Measurements from ENCODE around the gene PRRX2. TPM values are rescaled to one million over a fixed set of nuclear protein-coding genes. Genes with fewer than 3 reads are reported as not detected.
A peak's percentile ranks its signal among the peaks of the same experiment; 100 is the strongest.

The PRRX2 gene
- total RNA-seq, 1 experiment from 2014 or later, result not detected

DNA sequence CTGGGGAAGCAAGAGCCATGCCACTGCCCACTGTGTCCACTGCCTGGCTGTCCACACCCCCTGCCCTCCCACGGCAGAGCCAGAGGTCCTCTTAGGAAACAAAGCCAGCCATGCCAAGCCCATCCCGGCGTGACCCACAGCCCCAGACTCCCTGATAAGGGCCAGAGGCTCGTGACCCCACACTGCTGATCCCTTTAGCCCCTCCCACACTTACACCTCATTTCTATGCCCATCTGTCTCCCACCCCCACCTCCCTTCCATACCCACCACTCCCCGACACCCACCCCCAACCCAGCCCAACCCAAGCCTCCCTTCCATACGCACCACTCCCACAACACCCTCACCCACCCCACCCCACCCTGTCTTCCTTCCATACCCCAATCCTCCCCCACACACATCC is 70.1 kb downstream of the PRRX2 start:
- Mint-ChIP-seq H3K36me3 (ENCODE audit: insufficient read depth, unreplicated experiment) (no peaks in the 10 kb centered on the region), H3K4me3 (ENCODE audit: low read depth, unreplicated experiment) (no peak overlapping the region), H3K9me3 (ENCODE audit: low read depth, unreplicated experiment) (no peaks in the 10 kb centered on the region), H3K27me3 (ENCODE audit: unreplicated experiment) (peaks cover 24% of the 10 kb centered on the region), H3K4me1 (ENCODE audit: low read depth, unreplicated experiment) (no peaks in the 10 kb centered on the region), H3K27ac (ENCODE audit: unreplicated experiment) (no peak overlapping the region)
- intact Hi-C loops (cut with micrococcal nuclease; ENCODE audit: unreplicated experiment), result no loop called here
- TF ChIP-seq CTCF (IDR thresholded peaks at IDR 0.05; ENCODE audit: unreplicated experiment), result no peak
- no TSS peak for BruUV-seq (replicated peaks)
- DNase-seq, result no peak
- CTCF ChIA-PET, result no interaction called here

DNA sequence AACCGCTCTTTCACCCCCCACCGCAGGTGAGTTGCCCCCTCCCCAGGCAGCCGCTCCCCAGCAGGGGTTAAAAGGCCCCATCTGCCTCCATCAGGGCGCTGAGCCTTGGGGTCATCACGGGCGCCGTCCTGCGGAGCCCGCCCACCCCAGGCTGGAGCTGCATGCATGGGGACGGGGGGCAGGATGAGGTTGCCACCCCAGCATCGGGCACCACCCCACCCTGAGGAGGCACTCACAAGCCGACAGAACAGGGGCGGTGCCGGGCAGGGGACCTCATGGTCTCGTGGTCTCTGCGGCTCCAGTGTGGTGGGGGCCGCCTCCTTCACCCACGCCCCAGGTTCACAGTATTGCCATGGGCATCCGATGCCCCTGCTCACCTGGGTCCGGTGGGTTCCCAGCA is 70.9 kb downstream of the PRRX2 start:
- no peak overlapping the region for H3K4me3 Mint-ChIP-seq (ENCODE audit: low read depth, unreplicated experiment)
- H3K27ac Mint-ChIP-seq (ENCODE audit: unreplicated experiment), result no peak overlapping the region
- no peak for DNase-seq
- intact Hi-C loops (cut with micrococcal nuclease; ENCODE audit: unreplicated experiment), result no loop called here
- TF ChIP-seq CTCF (IDR thresholded peaks at IDR 0.05; ENCODE audit: unreplicated experiment), result no peak
- CTCF ChIA-PET, result interaction anchor here (1.3 to 2.3 kb wide), 2 partner anchors 41 to 48 kb away, joined by 5 to 11 read pairs; no protein-coding TSS in a partner anchor
- peaks cover 18% of the 10 kb centered on the region for H3K27me3 Mint-ChIP-seq (ENCODE audit: unreplicated experiment)
- no TSS peak for BruUV-seq (replicated peaks)
- H3K36me3 Mint-ChIP-seq (ENCODE audit: insufficient read depth, unreplicated experiment), result no peaks in the 10 kb centered on the region
- H3K4me1 Mint-ChIP-seq (ENCODE audit: low read depth, unreplicated experiment), result no peaks in the 10 kb centered on the region
- H3K9me3 Mint-ChIP-seq (ENCODE audit: low read depth, unreplicated experiment), result no peaks in the 10 kb centered on the region

DNA sequence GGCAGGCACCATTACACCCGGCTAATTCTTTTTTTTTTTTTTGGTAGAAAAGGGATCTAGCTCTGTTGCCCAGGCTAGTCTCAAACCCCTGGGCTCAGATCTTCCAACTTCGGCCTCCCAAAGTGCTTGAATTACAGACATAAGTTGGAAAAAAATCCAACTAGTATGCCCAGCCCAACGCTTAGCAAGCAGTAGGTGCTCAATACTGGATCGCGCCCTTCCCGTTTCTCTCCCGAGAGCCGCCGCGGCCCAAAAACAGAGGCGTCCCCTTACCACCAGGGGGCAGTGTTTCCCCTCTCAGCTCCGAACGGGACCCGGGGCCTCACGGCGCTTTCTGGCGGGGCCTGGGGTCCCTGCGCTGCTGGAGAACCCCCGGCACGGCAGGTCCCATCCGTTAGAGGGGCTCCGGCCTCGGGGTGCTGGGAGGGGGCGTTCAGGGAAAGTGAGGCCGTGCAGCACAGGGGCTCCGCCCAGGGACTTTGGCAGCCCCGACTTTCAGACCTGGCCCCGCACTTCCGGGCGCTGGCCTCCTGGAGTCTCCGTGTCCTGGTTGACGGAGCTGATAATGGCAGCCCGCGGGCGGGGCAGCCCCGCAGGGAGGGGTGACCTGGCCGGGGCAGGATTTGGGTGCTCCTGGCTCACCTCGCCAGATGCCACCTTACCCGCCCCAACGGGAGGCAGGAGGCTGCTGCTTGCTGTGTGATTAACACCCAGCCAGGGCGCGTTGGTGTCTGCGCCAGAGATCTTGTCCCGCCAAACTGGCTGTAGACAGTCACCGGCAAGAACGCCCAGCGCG is 72.2 kb downstream of the PRRX2 start:
- H3K4me3 Mint-ChIP-seq (ENCODE audit: low read depth, unreplicated experiment), result peak overlapping the region; percentile 58
- intact Hi-C loops (cut with micrococcal nuclease; ENCODE audit: unreplicated experiment), result loop anchor here (2.0 kb wide), 1 partner anchor 45 kb away; no protein-coding TSS in a partner anchor
- TF ChIP-seq CTCF (IDR thresholded peaks at IDR 0.05; ENCODE audit: unreplicated experiment), result peak; percentile 90
- CTCF ChIA-PET, result interaction anchor here (0.6 to 2.3 kb wide), 14 partner anchors 11 to 907 kb away, joined by 3 to 11 read pairs (median 5); partner anchors contain the start of genes NTMT1 and PTGES
- peaks cover 4% of the 10 kb centered on the region for H3K27me3 Mint-ChIP-seq (ENCODE audit: unreplicated experiment)
- H3K4me1 Mint-ChIP-seq (ENCODE audit: low read depth, unreplicated experiment), result no peaks in the 10 kb centered on the region
- no peaks in the 10 kb centered on the region for H3K9me3 Mint-ChIP-seq (ENCODE audit: low read depth, unreplicated experiment)
- H3K27ac Mint-ChIP-seq (ENCODE audit: unreplicated experiment), result no peak overlapping the region
- peak; percentile 83 for DNase-seq
- no TSS peak for BruUV-seq (replicated peaks)
- no peaks in the 10 kb centered on the region for H3K36me3 Mint-ChIP-seq (ENCODE audit: insufficient read depth, unreplicated experiment)

DNA sequence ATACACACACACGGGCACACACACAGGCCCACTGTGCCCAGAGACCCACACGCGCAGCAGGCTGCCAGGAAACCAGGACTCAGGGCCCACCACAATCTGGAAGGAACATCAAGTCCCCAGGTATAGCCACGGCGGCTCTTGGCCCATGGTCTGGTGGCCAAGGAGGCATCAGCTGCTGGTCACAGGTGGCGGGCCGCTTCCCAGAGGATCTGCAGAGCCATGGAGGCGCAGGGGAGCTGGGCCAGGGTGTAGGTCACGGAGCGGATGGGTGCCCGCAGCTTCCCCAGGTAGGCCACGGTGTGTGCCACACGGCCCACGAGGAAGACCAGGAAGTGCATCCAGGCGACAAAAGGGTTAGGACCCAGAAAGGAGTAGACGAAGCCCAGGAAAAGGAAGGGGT is 74.0 kb downstream of the PRRX2 start:
- Mint-ChIP-seq H3K27me3 (ENCODE audit: unreplicated experiment) (no peaks in the 10 kb centered on the region), H3K4me1 (ENCODE audit: low read depth, unreplicated experiment) (no peaks in the 10 kb centered on the region), H3K27ac (ENCODE audit: unreplicated experiment) (no peak overlapping the region), H3K4me3 (ENCODE audit: low read depth, unreplicated experiment) (no peak overlapping the region), H3K9me3 (ENCODE audit: low read depth, unreplicated experiment) (no peaks in the 10 kb centered on the region), H3K36me3 (ENCODE audit: insufficient read depth, unreplicated experiment) (no peaks in the 10 kb centered on the region)
- intact Hi-C loops (cut with micrococcal nuclease; ENCODE audit: unreplicated experiment), result loop anchor here (2.0 kb wide), 1 partner anchor 43 kb away; no protein-coding TSS in a partner anchor
- no peak for TF ChIP-seq CTCF (IDR thresholded peaks at IDR 0.05; ENCODE audit: unreplicated experiment)
- BruUV-seq (replicated peaks), result no TSS peak
- DNase-seq, result no peak
- CTCF ChIA-PET, result no interaction called here
